ENCODE results near the gene KRT79. TPM values are rescaled to one million over a fixed set of nuclear protein-coding genes. Genes with fewer than 3 reads are reported as not detected.

The KRT79 gene
- total RNA-seq, 8 experiments from 2014 or later, result 0.32 to 0.90 TPM; not detected in 6

DNA sequence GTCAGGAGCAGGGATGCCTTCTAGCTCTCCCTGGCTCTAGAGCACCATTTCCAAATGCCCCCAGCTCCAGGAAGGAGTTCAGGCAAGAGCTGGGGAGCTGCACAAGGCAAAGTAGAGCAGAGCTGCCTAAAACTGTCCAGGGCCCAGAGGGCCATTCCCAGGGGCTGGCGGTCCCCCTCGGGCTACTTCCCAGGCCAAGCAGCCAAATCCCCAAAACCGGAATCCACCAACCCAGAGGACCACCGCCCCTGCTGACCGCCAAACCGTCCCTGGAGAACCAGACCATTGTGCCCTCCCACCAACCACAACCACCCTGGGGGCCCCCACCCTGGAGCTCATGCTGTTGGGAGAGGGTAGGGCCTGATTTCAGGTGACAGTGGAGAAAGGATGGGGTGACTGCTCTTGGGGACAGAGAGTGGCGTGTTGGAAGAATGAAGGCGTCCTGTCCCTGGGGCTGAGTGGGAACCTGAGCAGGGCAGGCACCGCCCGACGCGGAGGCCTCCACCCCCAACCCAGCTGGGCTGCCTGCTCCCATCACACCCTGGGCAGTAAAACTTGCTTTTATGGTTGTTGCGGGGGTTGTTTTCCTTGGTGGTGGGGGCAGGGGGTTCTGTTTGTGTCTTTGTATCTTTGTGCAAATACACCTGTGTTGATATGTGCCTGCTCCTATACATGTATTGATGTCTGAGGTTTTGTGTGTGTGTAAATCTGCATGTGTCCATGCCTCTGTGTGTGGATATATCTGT is 38.7 kb upstream of the KRT79 start:
- H3K4me1 ChIP-seq (replicated peaks in 1 of 2), result peaks cover 0 to 13% of the 10 kb centered on the region in 2 donors
- H3K4me3 ChIP-seq, result no peak overlapping the region
- H3K27ac ChIP-seq, result no peak overlapping the region
- 83 to 100% (median 88%) methylated on average over 1 to 4 of the region's 13 CpGs; no CpG with 5 or more reads in 7 of the 10 experiments for WGBS, 10 experiments
- ATAC-seq (replicated peaks in 6 of 8), result no peak
- in situ Hi-C loops (cut with MboI; ENCODE audit: low pct_unique_long_range_greater_than_20kb in 2 of 9, low sequenced_read_pairs in 9 of 9, unreplicated experiment in 9 of 9), result loop anchor here in 3 of 9 experiments (10.0 to 25.0 kb wide), 4 partner anchors 211 to 498 kb away; partner anchors contain the start of gene KRT2 (in 1 of the 3)

DNA sequence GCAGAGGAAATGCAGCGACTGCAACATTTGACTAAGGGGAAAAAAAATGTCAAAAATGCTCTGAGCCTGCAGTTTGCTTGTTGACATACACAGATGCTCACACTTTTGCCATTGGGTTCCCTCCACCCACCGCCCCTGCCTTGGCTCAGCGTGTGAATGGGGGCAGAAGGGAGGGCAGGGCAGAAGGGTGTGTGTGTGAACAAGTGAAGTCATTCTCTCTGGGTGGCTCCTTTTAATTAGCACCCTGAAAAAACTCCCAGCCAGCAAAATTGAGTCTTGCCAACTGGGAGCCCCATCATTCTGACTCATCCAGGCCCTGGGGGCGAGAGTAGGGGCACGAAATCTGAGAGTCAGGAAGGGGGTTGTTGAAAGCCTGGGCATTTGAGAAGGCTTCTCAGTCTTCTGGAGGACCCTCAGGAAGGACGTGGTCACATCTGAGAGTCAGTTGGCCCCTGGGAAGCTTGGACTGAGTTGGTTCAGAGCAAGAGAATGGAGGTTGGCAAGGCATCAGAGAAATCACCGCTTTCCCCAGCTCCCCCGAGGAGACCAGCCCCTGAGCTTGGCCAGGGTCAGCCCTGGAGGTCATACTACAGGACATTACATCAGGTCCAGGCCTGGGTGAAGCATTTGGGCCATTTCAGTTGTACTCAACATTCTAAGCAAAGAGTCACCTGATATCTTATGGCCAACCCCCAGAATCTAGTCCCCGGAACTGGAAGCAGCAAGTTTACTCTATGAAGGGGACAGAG is 37.4 kb upstream of the KRT79 start:
- Histone ChIP-seq H3K27ac (no peak overlapping the region), H3K4me3 (no peak overlapping the region), H3K4me1 (replicated peaks in 1 of 2) (peaks cover 0 to 13% of the 10 kb centered on the region in 2 donors)
- peak in 2 of 8 experiments; percentile 5 to 13 for ATAC-seq (replicated peaks in 6 of 8)
- in situ Hi-C loops (cut with MboI; ENCODE audit: low pct_unique_long_range_greater_than_20kb in 2 of 9, low sequenced_read_pairs in 9 of 9, unreplicated experiment in 9 of 9), result loop anchor here in 3 of 9 experiments (10.0 to 25.0 kb wide), 4 partner anchors 209 to 497 kb away; partner anchors contain the start of gene KRT2 (in 1 of the 3)
- WGBS, 10 experiments, result 27 to 100% (median 78%) methylated on average over 1 to 3 of the region's 9 CpGs; no CpG with 5 or more reads in 2 of the 10 experiments

DNA sequence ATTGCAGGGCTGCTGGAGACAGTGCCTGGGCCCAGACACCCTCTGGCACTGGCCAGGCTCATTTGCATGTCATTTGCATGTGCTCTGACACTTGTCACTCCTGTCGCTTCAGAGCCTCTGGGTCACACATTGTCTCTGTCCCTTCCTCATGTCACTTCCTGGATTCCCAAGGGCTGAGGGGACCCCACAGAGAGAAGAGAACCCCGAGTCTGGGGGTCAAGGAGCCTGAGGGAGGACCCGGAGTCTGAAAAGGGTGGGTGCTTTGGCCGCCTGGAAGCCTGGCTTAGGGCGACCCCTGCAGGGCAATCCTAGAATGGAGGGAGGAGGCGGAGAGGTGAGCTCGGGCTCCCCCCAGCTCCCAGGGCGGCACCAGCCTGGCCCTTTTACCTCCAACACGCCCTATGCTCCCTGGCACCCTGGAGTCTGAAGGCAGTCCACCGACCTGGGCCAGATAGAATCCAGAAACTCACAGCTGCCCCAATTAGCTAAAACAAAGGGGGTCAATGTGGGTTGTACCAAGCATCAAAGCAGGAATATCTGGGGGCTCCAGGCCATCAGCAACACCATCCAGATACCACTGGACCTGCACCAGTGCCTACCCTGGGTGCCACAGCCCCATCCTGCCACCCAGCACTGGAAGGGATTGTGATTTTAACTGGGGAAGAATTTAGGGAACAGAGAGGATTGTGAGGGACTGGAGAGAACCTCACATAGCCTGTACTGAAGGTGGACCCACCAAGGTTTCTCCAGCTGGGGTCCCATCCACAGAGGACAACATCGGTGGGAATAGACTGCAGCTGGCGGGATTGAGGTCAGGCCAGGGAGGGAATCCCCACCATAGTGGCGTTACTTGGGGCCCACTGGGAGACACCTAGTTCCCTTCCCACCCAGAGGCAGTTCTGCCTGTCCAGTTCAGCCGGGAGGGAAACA is 36.5 kb upstream of the KRT79 start:
- peaks cover 0 to 13% of the 10 kb centered on the region in 2 donors for H3K4me1 ChIP-seq (replicated peaks in 1 of 2)
- H3K4me3 ChIP-seq, result no peak overlapping the region
- H3K27ac ChIP-seq, result no peak overlapping the region
- ATAC-seq (replicated peaks in 6 of 8), result peak in 3 of 8 experiments; percentile 6 to 54 (median 10)
- in situ Hi-C loops (cut with MboI; ENCODE audit: low pct_unique_long_range_greater_than_20kb in 2 of 9, low sequenced_read_pairs in 9 of 9, unreplicated experiment in 9 of 9), result loop anchor here in 3 of 9 experiments (10.0 to 25.0 kb wide), 4 partner anchors 208 to 496 kb away; partner anchors contain the start of gene KRT2 (in 1 of the 3)
- 0 to 66% (median 25%) methylated on average over 1 to 10 of the region's 14 CpGs; no CpG with 5 or more reads in 2 of the 10 experiments for WGBS, 10 experiments

DNA sequence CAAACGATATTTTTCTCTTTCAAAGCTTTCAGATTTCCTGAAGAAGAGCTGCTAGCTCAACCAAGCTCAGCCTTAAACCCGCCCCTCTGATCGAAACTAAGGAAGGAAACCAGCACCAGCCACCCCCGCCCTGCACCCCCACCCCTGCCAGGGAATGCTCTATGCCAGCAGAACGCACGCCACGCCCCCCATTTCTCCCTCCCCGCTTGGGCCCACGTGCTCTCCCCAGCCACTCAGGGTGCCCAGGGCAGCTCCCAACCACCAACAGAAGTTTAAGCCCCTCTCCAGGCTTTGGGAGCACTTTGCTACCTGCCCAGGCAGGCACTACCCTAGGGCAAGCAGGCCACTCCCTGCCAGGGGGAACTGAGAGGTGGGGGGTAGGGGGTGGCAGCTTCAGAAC is 33.5 kb upstream of the KRT79 start:
- WGBS, 10 experiments, result 100% methylated on average over 1 of the region's 9 CpGs; no CpG with 5 or more reads in 9 of the 10 experiments
- H3K27ac ChIP-seq, result no peak overlapping the region
- in situ Hi-C loops (cut with MboI; ENCODE audit: low pct_unique_long_range_greater_than_20kb in 2 of 9, low sequenced_read_pairs in 9 of 9, unreplicated experiment in 9 of 9), result loop anchor here in 3 of 9 experiments (10.0 to 25.0 kb wide), 3 partner anchors 205 to 283 kb away; partner anchors contain the start of gene KRT2 (in 1 of the 3)

DNA sequence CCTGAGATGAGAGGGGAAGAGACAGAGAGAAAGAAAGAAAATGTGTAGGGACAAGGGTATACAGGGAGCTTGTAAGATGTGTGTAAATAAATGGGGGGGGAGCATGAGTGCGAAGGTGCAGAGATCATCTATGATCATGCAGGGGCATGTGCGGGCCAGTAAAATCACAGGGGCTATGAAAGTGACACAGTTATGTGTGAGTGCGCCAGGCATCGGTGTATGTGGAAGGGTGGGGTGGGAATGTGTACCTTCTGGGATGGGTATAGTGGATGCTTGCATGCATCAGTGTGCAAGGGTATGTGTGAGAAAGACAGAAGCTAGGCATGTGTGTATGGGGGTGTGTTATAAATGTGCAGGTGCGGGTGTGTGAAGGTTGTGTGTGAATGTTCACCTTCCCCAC is 33.0 kb upstream of the KRT79 start:
- no peak overlapping the region for H3K4me3 ChIP-seq
- H3K4me1 ChIP-seq (replicated peaks in 1 of 2), result no peaks in the 10 kb centered on the region
- H3K27ac ChIP-seq, result no peak overlapping the region
- WGBS, 10 experiments, result 73 to 100% (median 100%) methylated on average over 1 to 2 of the region's 5 CpGs; no CpG with 5 or more reads in 5 of the 10 experiments
- in situ Hi-C loops (cut with MboI; ENCODE audit: low pct_unique_long_range_greater_than_20kb in 2 of 9, low sequenced_read_pairs in 9 of 9, unreplicated experiment in 9 of 9), result loop anchor here in 3 of 9 experiments (10.0 to 25.0 kb wide), 3 partner anchors 205 to 282 kb away; partner anchors contain the start of gene KRT2 (in 1 of the 3)
- ATAC-seq (replicated peaks in 6 of 8), result no peak

More for the DNA sequence above, 33.5 kb upstream of the KRT79 start:
- Histone ChIP-seq H3K4me1 (replicated peaks in 1 of 2) (no peaks in the 10 kb centered on the region), H3K4me3 (no peak overlapping the region)
- ATAC-seq (replicated peaks in 6 of 8), result peak in 1 of 8 experiments; percentile 6

DNA sequence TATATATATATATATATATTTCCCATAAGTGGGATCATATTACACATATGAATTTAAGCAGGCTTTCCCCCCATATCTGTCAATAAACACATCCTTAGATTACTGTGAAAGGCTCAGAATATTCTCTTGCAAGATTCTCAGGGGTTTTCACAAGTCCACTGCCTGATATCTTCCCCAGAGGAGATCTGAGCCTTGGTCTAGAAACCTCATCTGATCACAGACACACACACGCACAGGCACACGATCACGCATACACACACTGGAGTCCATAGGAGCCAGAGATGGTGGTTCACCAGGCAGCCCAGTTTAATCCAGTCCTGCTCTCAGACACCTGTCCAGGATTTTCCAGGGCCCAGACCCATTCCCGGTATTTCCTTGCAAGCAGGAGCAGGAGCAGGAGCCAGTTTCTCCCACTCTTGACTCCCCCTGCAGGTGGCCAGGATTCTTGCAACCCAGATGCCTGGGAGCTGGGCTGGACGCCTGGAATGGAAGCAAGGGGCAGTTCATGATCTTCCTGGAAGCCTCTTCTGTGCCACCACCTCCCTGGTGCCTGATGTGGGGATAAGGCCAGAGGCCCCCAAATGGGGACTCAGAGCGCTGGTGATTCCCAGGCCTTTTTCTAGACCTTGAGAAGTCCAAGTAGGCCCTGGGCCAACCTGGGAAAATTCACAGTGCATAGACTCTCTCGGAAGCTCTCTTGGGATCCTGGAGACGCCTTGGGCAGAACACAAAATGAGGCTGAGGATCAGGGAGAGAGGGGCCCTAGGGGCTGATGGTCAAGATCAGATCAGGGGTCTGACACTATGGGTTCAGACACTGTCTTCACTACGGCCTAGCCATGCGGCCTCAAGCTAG is 31.2 kb upstream of the KRT79 start:
- Histone ChIP-seq H3K4me1 (replicated peaks in 1 of 2) (no peaks in the 10 kb centered on the region), H3K4me3 (no peak overlapping the region), H3K27ac (no peak overlapping the region)
- WGBS, 10 experiments, result 0 to 100% (median 40%) methylated on average over 1 to 3 of the region's 10 CpGs; no CpG with 5 or more reads in 6 of the 10 experiments
- peak; percentile 59 to 95 (median 75) for ATAC-seq (replicated peaks in 6 of 8)
- in situ Hi-C loops (cut with MboI; ENCODE audit: low pct_unique_long_range_greater_than_20kb in 2 of 9, low sequenced_read_pairs in 9 of 9, unreplicated experiment in 9 of 9), result loop anchor here in 3 of 9 experiments (10.0 to 25.0 kb wide), 3 partner anchors 203 to 281 kb away; partner anchors contain the start of gene KRT2 (in 1 of the 3)

DNA sequence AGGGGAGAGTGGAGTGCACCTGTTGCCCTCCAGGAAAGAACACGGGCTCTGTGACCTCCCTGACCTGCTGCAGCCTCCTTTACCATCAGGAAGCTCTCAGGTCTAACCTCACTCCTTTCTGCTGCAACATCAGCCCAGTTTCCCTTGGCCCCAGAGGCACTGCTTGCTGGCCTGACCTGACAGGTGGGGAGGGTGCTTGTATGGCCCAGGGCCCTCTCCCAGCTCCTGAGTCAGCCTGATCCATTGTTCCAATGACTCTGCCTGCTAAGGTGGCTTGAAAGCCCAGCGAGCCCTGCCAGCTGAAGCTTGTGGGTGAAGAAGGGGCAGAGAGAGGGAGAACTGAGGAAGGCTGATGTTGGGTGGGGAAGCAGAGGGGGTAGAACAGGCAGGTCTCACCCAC is 27.9 kb upstream of the KRT79 start:
- WGBS, 10 experiments, result 0 to 100% (median 20%) methylated on average over 1 to 2 of the region's 2 CpGs; no CpG with 5 or more reads in 5 of the 10 experiments
- Histone ChIP-seq H3K27ac (no peak overlapping the region), H3K4me1 (replicated peaks in 1 of 2) (no peaks in the 10 kb centered on the region), H3K4me3 (no peak overlapping the region)
- no peak for ATAC-seq (replicated peaks in 6 of 8)
- in situ Hi-C loops (cut with MboI; ENCODE audit: low pct_unique_long_range_greater_than_20kb in 2 of 9, low sequenced_read_pairs in 9 of 9, unreplicated experiment in 9 of 9), result loop anchor here in 3 of 9 experiments (10.0 to 25.0 kb wide), 3 partner anchors 200 to 277 kb away; partner anchors contain the start of gene KRT2 (in 1 of the 3)

DNA sequence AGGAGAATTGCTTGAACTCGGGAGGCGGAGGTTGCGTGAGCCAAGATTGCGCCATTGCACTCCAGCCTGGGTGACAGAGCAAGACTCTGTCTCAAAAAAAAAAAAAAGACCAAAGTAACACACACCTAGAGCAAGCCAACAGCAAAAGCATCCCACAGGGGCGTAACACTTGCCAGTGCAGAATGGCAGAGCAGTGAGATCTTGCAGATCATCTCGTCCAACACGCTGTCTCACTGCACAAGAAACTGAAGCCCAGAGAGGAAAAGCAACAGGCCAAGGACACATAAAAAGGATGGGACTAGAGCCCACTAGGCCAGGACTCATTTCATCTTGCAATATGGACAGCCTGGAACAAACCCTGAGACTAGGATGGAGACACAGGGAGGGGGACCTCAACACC is 27.4 kb upstream of the KRT79 start:
- in situ Hi-C loops (cut with MboI; ENCODE audit: low pct_unique_long_range_greater_than_20kb in 2 of 9, low sequenced_read_pairs in 9 of 9, unreplicated experiment in 9 of 9), result loop anchor here in 3 of 9 experiments (10.0 to 25.0 kb wide), 3 partner anchors 199 to 277 kb away; partner anchors contain the start of gene KRT2 (in 1 of the 3)
- no peaks in the 10 kb centered on the region for H3K4me1 ChIP-seq (replicated peaks in 1 of 2)
- H3K4me3 ChIP-seq, result no peak overlapping the region
- no peak overlapping the region for H3K27ac ChIP-seq
- 60 to 100% (median 77%) methylated on average over 1 to 6 of the region's 7 CpGs; no CpG with 5 or more reads in 5 of the 10 experiments for WGBS, 10 experiments
- ATAC-seq (replicated peaks in 6 of 8), result no peak

DNA sequence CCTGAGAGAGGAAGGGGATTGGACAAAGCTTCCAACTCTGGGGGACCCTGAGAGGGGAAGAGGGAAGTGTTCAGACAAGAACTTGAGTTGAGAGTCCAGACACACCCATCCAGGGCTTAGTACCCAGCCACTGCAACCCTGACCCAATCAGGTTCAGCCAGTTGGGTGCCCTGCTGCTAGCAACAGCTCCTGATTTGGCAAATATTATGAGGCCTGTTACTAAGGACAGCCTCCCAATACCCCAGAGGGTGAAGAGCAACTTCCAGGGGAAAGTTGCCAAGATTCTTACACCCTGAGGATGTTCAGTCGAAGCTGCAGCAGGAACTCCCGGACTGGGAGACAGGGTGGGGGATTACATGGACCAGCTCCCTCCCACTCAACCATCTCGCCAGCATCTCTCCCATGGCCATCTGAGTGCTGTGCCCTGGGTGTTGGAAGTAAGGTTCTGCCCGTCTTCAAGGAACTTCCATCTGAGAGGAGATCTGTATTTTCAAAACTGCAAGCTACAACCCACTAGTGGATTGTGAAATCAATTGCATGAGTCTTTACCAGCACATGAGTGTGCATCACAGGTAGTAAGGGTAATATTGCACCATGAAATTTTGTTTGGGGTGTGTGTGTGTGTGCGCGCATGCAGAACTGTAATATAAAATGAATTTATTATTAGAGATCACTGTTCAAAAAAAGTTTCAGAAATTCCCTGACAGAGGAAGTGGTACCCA is 26.2 kb upstream of the KRT79 start:
- peak in 3 of 8 experiments; percentile 98 to 99 (median 99) for ATAC-seq (replicated peaks in 6 of 8)
- H3K4me1 ChIP-seq (replicated peaks in 1 of 2), result no peaks in the 10 kb centered on the region

DNA sequence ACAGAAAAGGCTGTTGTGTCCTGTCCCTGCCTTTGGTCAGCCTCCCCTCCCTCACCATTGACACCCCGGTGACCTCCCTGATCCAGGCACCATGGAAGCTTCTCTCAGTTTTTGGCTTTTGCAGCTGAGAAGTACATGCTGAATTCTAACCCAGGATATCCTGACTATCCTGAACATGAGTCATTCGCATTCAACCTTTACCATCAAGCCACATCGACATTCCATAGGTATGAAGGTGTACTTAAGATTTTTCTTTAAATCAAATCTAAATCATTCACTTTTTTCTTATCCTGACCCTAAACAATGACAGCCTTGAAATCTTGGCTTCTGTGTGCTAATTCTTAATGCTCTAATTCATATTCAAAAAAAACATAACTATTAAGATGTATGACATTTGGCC is 23.4 kb upstream of the KRT79 start:
- H3K27ac ChIP-seq, result no peak overlapping the region
- in situ Hi-C loops (cut with MboI; ENCODE audit: low pct_unique_long_range_greater_than_20kb in 2 of 9, low sequenced_read_pairs in 9 of 9, unreplicated experiment in 9 of 9), result loop anchor here in 2 of 9 experiments (25.0 kb wide), 2 partner anchors 195 to 270 kb away; partner anchors contain the start of gene KRT2 (in 1 of the 2)
- no peak for ATAC-seq (replicated peaks in 6 of 8)
- H3K4me3 ChIP-seq, result no peak overlapping the region
- 63 to 100% (median 95%) methylated on average over 1 to 3 of the region's 3 CpGs; no CpG with 5 or more reads in 2 of the 10 experiments for WGBS, 10 experiments
- no peaks in the 10 kb centered on the region for H3K4me1 ChIP-seq (replicated peaks in 1 of 2)

More for the DNA sequence above, 26.2 kb upstream of the KRT79 start:
- 21 to 73% (median 65%) methylated on average over 3 of the region's 6 CpGs; no CpG with 5 or more reads in 6 of the 10 experiments for WGBS, 10 experiments
- in situ Hi-C loops (cut with MboI; ENCODE audit: low pct_unique_long_range_greater_than_20kb in 2 of 9, low sequenced_read_pairs in 9 of 9, unreplicated experiment in 9 of 9), result loop anchor here in 3 of 9 experiments (10.0 to 25.0 kb wide), 3 partner anchors 198 to 275 kb away; partner anchors contain the start of gene KRT2 (in 1 of the 3)
- Histone ChIP-seq H3K27ac (no peak overlapping the region), H3K4me3 (no peak overlapping the region)

Measured in motor neuron (in vitro differentiated cells).